Naive thymus-derived CD4-positive, alpha-beta T cell (primary cell): Measurements from ENCODE around the gene KCNK4. TPM values are rescaled to one million over a fixed set of nuclear protein-coding genes. Genes with fewer than 3 reads are reported as not detected.

Source experiments
- ATAC-seq: fragments of 150-1000 bp; cut with Tn5 transposase; 2 replicates; pipeline ENCODE4 v1.10.0; 2021; ENCODE audit warnings: mild to moderate bottlenecking, moderate library complexity
- CTCF ChIA-PET: fragments of 350-600 bp; sonication (Branson Sonifier 250); formaldehyde crosslinking; loops from one replicate; lab custom pipeline; 2021; ENCODE audit warnings: antibody characterized with exemption; lab: Charles Lee
- POLR2A ChIA-PET: fragments of 350-600 bp; sonication (Branson Sonifier 250); formaldehyde crosslinking; loops from one replicate; lab custom pipeline; 2021; ENCODE audit warnings: antibody characterized with exemption, inconsistent platforms; lab: Charles Lee
- DNase-seq, 9 donors: peaks; one replicate each; pipeline versions ENCODE4 v3.0.0 to v3.0.0-alpha.2; 2020 to 2022; ENCODE audit warnings: mixed read lengths in 1 of 9
- H3K27ac ChIP-seq: one replicate; pipeline ENCODE4 v1.7.0; 2013; ENCODE audit warnings: mild to moderate bottlenecking, low read depth, low read length, moderate library complexity
- H3K27me3 ChIP-seq, 2 donors: one replicate each; pipeline ENCODE4 v1.7.0; 2013; ENCODE audit warnings: low read length in 2 of 2, mild to moderate bottlenecking in 2 of 2, moderate library complexity in 2 of 2; ENCODE audit not compliant: control insufficient read depth in 2 of 2, insufficient read depth in 2 of 2
- H3K36me3 ChIP-seq, 3 experiments: 1 replicate in 2 of 3; 2 replicates in 1 of 3; pipeline ENCODE4 v1.7.0; 2013; ENCODE audit warnings: low read length in 3 of 3, mild to moderate bottlenecking in 3 of 3, moderate library complexity in 1 of 3; ENCODE audit not compliant: insufficient read depth in 3 of 3, control insufficient read depth in 2 of 3
- H3K4me1 ChIP-seq, 2 donors: one replicate each; pipeline ENCODE4 v1.7.0; 2013; ENCODE audit warnings: low read length in 2 of 2, mild to moderate bottlenecking in 2 of 2, moderate library complexity in 1 of 2; ENCODE audit not compliant: control insufficient read depth in 2 of 2, insufficient read depth in 2 of 2
- H3K4me3 ChIP-seq: 2 replicates; pipeline ENCODE4 v1.7.0; 2013; ENCODE audit warnings: mild to moderate bottlenecking, low read length
- H3K9me3 ChIP-seq, 3 experiments: 1 replicate in 2 of 3; 2 replicates in 1 of 3; pipeline ENCODE4 v1.7.0; 2013; ENCODE audit warnings: low read length in 3 of 3; ENCODE audit not compliant: control insufficient read depth in 2 of 3
- H3K27ac Mint-ChIP-seq, 9 donors: one replicate each; pipeline ENCODE4 v1.8.0; 2020 to 2022; ENCODE audit warnings: mixed read lengths in 9 of 9, mild to moderate bottlenecking in 8 of 9, moderate library complexity in 5 of 9, inconsistent platforms in 2 of 9
- H3K27me3 Mint-ChIP-seq, 5 donors: one replicate each; pipeline ENCODE4 v1.8.0; 2021 to 2022; ENCODE audit warnings: mixed read lengths in 5 of 5, mild to moderate bottlenecking in 1 of 5
- H3K36me3 Mint-ChIP-seq, 5 donors: one replicate each; pipeline ENCODE4 v1.8.0; 2020 to 2022; ENCODE audit warnings: mixed read lengths in 5 of 5, mild to moderate bottlenecking in 3 of 5, inconsistent platforms in 1 of 5
- H3K4me1 Mint-ChIP-seq, 7 donors: one replicate each; pipeline ENCODE4 v1.8.0; 2020 to 2022; ENCODE audit warnings: mixed read lengths in 7 of 7, mild to moderate bottlenecking in 3 of 7, inconsistent platforms in 1 of 7
- H3K4me3 Mint-ChIP-seq, 10 donors: one replicate each; pipeline ENCODE4 v1.8.0; 2020 to 2022; ENCODE audit warnings: mild to moderate bottlenecking in 10 of 10, mixed read lengths in 10 of 10, moderate library complexity in 6 of 10, inconsistent platforms in 2 of 10
- H3K9me3 Mint-ChIP-seq, 11 donors: one replicate each; pipeline ENCODE4 v1.8.0; 2020 to 2022; ENCODE audit warnings: mixed read lengths in 11 of 11, mild to moderate bottlenecking in 4 of 11, inconsistent platforms in 1 of 11, moderate library complexity in 1 of 11
- intact Hi-C, 2 donors: fragments of 100-400 bp; cut with micrococcal nuclease; formaldehyde crosslinking; loops; one replicate each; pipeline ENCODE4 v1.15.1; 2023
- polyA plus RNA-seq, 2 donors: library from polyadenylated mRNA; unstranded; fragments of 300-500 nt; fragmentation: Illumina TruSeq; gene quantifications; one replicate each; pipeline ENCODE4 v1.2.3, GENCODE V29; 2021
- total RNA-seq, 6 experiments: library from RNA in 5 of 6; stranded (reverse) in 5 of 6; gene quantifications; 1 replicate in 5 of 6; 2 replicates in 1 of 6; pipeline ENCODE4 v1.2.3 and lab custom pipeline; 2021 to 2026

KCNK4 gene
- total and polyA plus RNA-seq, 7 experiments from 2014 or later, result 0.42 TPM; not detected in 6

DNA sequence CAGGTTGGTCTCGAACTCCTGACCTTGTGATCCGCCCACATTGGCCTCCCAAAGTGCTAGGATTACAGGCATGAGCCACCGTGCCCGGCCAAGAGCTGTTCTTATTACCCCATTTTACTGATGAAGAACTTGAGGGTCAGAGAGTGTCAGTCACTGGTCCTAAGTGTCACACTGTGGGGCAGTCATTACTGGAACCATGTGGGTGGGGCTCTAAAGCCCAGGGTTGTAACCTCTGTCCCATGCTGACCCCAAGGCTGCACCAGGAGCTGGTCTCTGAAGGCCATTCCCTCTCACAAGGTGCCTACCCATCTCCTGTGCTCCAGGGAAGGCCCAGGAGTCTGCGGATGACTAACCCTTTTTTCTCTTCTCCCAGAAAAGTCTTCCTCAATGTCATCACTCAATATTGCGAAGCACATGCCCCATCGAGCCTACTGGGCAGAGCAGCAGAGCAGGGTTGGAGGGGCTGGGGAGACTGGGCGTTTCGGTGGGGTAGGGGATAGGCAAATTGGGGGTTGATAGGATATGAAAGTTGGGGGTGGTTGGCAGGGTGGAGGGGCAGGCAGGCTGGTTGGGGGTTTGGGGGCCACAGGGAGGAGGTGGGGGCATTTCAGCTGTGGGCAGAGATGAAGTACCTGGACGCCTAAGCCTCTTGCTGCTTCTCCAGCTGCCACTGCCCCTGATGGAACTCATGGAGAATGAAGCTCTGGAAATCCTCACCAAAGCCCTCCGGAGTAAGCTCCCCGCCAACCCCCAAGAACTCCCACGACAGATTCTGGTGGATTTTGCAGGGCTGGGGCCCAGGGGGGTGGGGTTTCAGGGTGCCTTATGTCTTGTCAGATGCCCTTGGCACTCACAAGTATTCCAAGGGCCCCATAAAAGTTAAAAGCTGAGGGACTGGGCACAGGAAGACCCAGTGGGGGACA, 12.3 kb downstream of the KCNK4 start:
- Mint-ChIP-seq H3K36me3 (peaks cover 0 to 8% (median 0%) of the 10 kb centered on the region in 5 donors), H3K4me3 (peak overlapping the region in 8 of 10 donors; percentile 32 to 98 (median 92)), H3K4me1 (peaks cover 26 to 48% (median 34%) of the 10 kb centered on the region in 7 donors), H3K9me3 (peaks cover 0 to 2% (median 0%) of the 10 kb centered on the region in 11 donors), H3K27ac (peak overlapping the region in 2 of 9 donors; percentile 13 to 81), H3K27me3 (peaks cover 16 to 39% (median 23%) of the 10 kb centered on the region in 5 donors)
- no peak overlapping the region for H3K4me3 ChIP-seq
- DNase-seq, result no peak
- ATAC-seq, result no peak
- intact Hi-C loops, result loop anchor here (1.0 to 5.0 kb wide), 4 partner anchors 73 to 466 kb away; partner anchors contain the start of genes DNAJC4 (in 1 of the 2) and MARK2 (in 1 of the 2)
- ChIA-PET CTCF (interaction anchor here (0.6 to 5.8 kb wide), 13 partner anchors 14 to 302 kb away, joined by 3 to 165 read pairs (median 5); partner anchors contain the start of genes BAD, FERMT3, FKBP2 and PLCB3), POLR2A (interaction anchor here (0.6 to 6.3 kb wide), 14 partner anchors 14 to 465 kb away, joined by 3 to 102 read pairs (median 6); partner anchors contain the start of genes BAD, FERMT3, GPR137 and PPP1R14B)
- H3K4me1 ChIP-seq, result peaks cover 32 to 34% of the 10 kb centered on the region in 2 donors
- H3K9me3 ChIP-seq, result no peaks in the 10 kb centered on the region
- H3K36me3 ChIP-seq, result no peaks in the 10 kb centered on the region
- no peak overlapping the region for H3K27ac ChIP-seq
- H3K27me3 ChIP-seq, result peaks cover 2 to 15% of the 10 kb centered on the region in 2 donors

DNA sequence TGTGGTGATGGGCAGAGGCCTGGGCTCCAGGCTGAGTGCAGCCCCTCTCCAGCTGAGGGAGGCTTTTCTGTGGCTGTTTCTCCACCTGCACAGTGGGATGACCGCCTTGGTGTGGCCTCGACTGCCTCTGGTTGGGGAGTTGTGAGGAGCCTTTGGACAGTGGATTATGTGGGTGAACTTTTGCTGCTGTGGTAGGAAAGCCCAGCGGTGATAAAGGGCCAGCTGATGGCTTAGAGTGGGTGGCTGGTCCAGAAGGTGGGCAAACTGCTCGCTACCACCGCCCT, 12.9 kb downstream of the KCNK4 start:
- Mint-ChIP-seq H3K27me3 (peaks cover 13 to 33% (median 17%) of the 10 kb centered on the region in 5 donors), H3K9me3 (peaks cover 0 to 2% (median 0%) of the 10 kb centered on the region in 11 donors), H3K36me3 (peaks cover 0 to 8% (median 0%) of the 10 kb centered on the region in 5 donors), H3K4me3 (peak overlapping the region; percentile 53 to 98 (median 94)), H3K27ac (peak overlapping the region; percentile 81 to 98 (median 95)), H3K4me1 (peaks cover 26 to 46% (median 34%) of the 10 kb centered on the region in 7 donors)
- ChIA-PET CTCF (interaction anchor here (1.0 to 5.8 kb wide), 10 partner anchors 14 to 303 kb away, joined by 3 to 165 read pairs (median 6); partner anchors contain the start of genes BAD, FERMT3, FKBP2 and PLCB3), POLR2A (interaction anchor here (0.5 to 6.3 kb wide), 18 partner anchors 13 to 466 kb away, joined by 3 to 102 read pairs (median 4); partner anchors contain the start of genes BAD, FERMT3, GPR137 and PPP1R14B)
- Histone ChIP-seq H3K4me3 (peak overlapping the region; percentile 97), H3K36me3 (no peaks in the 10 kb centered on the region), H3K27me3 (peaks cover 0 to 13% of the 10 kb centered on the region in 2 donors), H3K4me1 (peaks cover 32 to 33% of the 10 kb centered on the region in 2 donors), H3K9me3 (no peaks in the 10 kb centered on the region), H3K27ac (peak overlapping the region; percentile 91)
- intact Hi-C loops, result loop anchor here (1.0 to 5.0 kb wide), 4 partner anchors 74 to 467 kb away; partner anchors contain the start of genes DNAJC4 (in 1 of the 2) and MARK2 (in 1 of the 2)
- DNase-seq (no peak), ATAC-seq (no peak)

DNA sequence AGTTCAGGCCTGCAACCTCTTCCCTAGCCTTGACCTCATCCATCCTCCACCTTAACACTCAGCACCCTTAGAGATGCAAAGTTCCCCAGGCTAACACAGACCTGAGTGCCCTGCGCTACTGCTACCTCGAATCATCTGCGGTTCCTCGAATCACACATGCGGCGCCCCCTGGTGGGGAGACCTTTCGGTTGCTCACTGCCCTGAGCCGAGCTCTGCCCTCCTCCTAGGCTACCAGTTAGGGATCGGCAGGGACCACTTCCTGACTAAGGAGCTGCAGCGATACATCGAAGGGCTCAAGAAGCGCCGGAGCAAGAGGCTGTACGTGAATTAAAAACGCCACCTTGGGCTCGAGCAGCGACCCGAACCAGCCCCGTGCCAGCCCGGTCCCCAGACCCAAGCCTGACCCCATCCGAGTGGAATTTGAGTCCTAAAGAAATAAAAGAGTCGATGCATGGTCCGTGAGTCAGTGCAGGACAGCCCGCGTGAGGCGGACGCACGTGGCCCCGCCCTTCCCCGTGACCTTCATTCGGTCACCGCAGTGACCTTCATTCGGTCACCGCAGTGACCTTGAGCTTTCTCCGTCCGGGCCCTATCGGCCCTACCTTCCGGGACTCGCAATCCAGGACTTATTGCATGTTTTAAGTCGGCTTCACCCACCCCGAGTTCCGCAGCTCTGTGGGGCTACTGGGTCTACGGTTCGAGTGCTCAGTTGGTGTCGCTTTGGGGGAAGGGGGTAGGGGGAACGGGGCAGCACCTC, 13.4 kb downstream of the KCNK4 start:
- H3K27ac Mint-ChIP-seq, result peak overlapping the region; percentile 81 to 98 (median 95)
- H3K4me3 ChIP-seq, result peak overlapping the region; percentile 97
- ChIA-PET POLR2A (interaction anchor here (0.5 to 6.3 kb wide), 22 partner anchors 13 to 466 kb away, joined by 3 to 102 read pairs (median 4); partner anchors contain the start of genes BAD, FERMT3, FKBP2 and GPR137), CTCF (interaction anchor here (0.6 to 5.8 kb wide), 18 partner anchors 13 to 303 kb away, joined by 3 to 165 read pairs (median 5); partner anchors contain the start of genes BAD, DNAJC4, FERMT3 and FKBP2)
- H3K4me3 Mint-ChIP-seq, result peak overlapping the region; percentile 89 to 98 (median 94)
- H3K4me1 Mint-ChIP-seq, result peaks cover 25 to 43% (median 34%) of the 10 kb centered on the region in 7 donors
- peak overlapping the region; percentile 91 for H3K27ac ChIP-seq
- H3K27me3 ChIP-seq, result peaks cover 0 to 13% of the 10 kb centered on the region in 2 donors
- peak; percentile 79 to 95 (median 90) for DNase-seq
- peaks cover 28 to 32% of the 10 kb centered on the region in 2 donors for H3K4me1 ChIP-seq
- H3K9me3 Mint-ChIP-seq, result peaks cover 0 to 2% (median 0%) of the 10 kb centered on the region in 11 donors
- H3K9me3 ChIP-seq, result no peaks in the 10 kb centered on the region
- peaks cover 0 to 8% (median 0%) of the 10 kb centered on the region in 5 donors for H3K36me3 Mint-ChIP-seq
- peak; percentile 40 for ATAC-seq
- H3K27me3 Mint-ChIP-seq, result peaks cover 13 to 29% (median 16%) of the 10 kb centered on the region in 5 donors
- no peaks in the 10 kb centered on the region for H3K36me3 ChIP-seq
- intact Hi-C loops, result loop anchor here (1.0 to 5.0 kb wide), 16 partner anchors 13 to 958 kb away; partner anchors contain the start of genes CCDC88B (in 2 of the 2), DNAJC4 (in 2 of the 2), FKBP2 (in 2 of the 2) and GPR137 (in 2 of the 2)

DNA sequence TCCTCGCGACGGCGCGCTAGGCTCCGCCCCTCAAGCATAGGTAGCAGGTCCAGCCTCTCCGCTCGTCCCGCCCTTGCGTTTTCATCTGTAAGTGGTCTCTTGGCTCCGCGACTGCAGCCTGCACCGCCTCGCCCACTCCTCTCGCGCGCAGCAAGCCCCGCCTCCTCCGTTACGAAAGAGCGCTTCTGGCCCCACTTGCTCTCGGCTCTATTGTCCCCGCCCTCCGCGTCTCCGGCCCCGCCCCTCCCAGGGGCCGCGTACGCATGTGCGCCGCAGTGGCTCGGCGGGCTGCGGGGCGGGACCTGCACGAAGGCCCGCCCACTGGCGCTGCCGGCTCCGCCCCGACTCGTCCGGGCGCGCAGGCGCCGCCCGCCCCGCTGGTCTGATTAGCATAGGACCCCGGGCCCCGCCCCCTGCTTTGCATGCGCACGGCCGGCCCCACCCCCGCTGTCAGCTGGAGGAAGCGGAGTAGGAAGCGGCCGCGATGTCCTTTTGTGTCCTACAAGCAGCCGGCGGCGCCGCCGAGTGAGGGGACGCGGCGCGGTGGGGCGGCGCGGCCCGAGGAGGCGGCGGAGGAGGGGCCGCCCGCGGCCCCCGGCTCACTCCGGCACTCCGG, 14.1 kb downstream of the KCNK4 start, which contains the start of gene ESRRA:
TSS of gene ESRRA (plus strand) at position 450 of the 616 bp plus-strand sequence. CDS start 1,656 bp downstream, outside the sequence.
- Mint-ChIP-seq H3K36me3 (peaks cover 0 to 8% (median 0%) of the 10 kb centered on the region in 5 donors), H3K4me3 (peak within 1 kb of the TSS; percentile 94 to 98 (median 96)), H3K27me3 (peaks cover 10 to 23% (median 13%) of the 10 kb centered on the region in 5 donors), H3K27ac (peak within 1 kb of the TSS; percentile 81 to 98 (median 95)), H3K4me1 (peaks cover 21 to 36% (median 30%) of the 10 kb centered on the region in 7 donors), H3K9me3 (no peaks in the 10 kb centered on the region)
- DNase-seq, result peak; percentile 99 to 100 (median 99)
- peaks cover 21 to 26% of the 10 kb centered on the region in 2 donors for H3K4me1 ChIP-seq
- CTCF ChIA-PET, result interaction anchor here (0.8 to 5.8 kb wide), 11 partner anchors 13 to 121 kb away, joined by 3 to 165 read pairs (median 6); partner anchors contain the start of genes DNAJC4, FERMT3, FKBP2 and PRDX5
- H3K36me3 ChIP-seq, result no peaks in the 10 kb centered on the region
- no peaks in the 10 kb centered on the region for H3K9me3 ChIP-seq
- H3K27me3 ChIP-seq, result peaks cover 0 to 8% of the 10 kb centered on the region in 2 donors
- POLR2A ChIA-PET, result interaction anchor here (0.7 to 6.3 kb wide), 12 partner anchors 12 to 119 kb away, joined by 3 to 102 read pairs (median 8); partner anchors contain the start of genes BAD, FERMT3, FKBP2 and NUDT22
- intact Hi-C loops, result loop anchor here (1.0 to 5.0 kb wide), 13 partner anchors 12 to 957 kb away; partner anchors contain the start of genes CCDC88B (in 2 of the 2), FKBP2 (in 2 of the 2), GPR137 (in 2 of the 2) and TRMT112 (in 2 of the 2)
- H3K27ac ChIP-seq, result peak within 1 kb of the TSS; percentile 91
- H3K4me3 ChIP-seq, result peak within 1 kb of the TSS; percentile 97
- peak; percentile 86 for ATAC-seq
